Glomerular visceral epithelial cell (primary cell): ENCODE data around the gene SH3GL3.

ENCODE experiments used
- DNase-seq: peaks from one replicate; pipeline ENCODE4 v3.0.0-alpha.2; 2016; ENCODE audit errors: extremely low spot score

SH3GL3 gene

GRCh38 chr15:83462026-83462425, 14.9 kb downstream of the SH3GL3 start:
- no peak for DNase-seq

DNA sequence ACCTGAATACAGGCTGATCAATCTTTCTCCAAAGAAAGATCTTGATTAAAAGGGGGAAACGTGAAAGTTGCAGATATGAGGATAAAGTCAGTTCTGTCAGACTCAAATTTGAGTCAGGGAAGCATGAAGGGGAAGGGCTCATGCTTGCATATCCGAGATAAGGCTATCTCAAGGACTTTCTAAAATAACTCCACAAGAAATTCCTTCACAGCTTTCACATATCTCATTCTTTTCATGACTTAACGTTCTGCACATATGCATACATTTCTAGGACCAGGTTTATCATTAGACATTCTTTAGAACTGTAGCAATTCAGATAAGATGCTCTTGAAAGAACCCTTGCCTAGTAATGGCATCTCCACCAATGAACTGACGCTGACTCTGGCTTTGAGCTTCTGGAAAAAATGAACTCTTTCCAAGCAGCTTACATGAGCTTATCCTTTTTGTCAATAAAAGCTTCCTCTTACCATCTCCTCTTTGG, 15.9 kb downstream of the SH3GL3 start:
- no peak for DNase-seq

GRCh38 chr15:83470887-83471286, 23.7 kb downstream of the SH3GL3 start:
- no peak for DNase-seq

DNA sequence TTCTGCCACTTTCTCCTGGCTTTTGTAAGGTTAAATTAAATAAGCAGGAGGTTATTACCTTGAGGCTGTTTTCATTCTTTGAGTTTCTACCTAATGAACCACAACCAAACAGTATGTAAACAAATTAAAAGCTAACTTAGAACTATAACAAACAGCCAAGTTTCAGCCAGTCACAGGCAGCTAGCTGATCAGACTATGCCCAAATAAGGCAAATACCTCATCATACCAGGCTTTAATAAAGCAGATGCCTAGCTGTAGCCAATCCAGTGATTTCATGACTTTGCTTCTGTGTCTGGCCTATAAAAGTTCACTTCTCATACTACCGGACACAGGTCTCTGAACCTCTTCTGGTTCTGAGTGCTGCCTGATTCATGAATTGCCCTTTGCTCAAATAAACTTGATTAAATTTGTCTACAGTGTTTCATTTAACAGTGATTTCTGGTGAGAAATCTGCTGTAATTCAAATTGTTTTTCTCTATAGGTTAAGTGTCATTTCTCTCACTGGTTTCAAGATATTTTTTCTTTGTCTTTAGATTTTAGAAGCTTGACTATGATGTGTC, 24.2 kb downstream of the SH3GL3 start:
- DNase-seq, result no peak

- DNase-seq, result no peak
These were observed 25.0 kb downstream of the SH3GL3 start for GRCh38 chr15:83472151-83472550.

DNA sequence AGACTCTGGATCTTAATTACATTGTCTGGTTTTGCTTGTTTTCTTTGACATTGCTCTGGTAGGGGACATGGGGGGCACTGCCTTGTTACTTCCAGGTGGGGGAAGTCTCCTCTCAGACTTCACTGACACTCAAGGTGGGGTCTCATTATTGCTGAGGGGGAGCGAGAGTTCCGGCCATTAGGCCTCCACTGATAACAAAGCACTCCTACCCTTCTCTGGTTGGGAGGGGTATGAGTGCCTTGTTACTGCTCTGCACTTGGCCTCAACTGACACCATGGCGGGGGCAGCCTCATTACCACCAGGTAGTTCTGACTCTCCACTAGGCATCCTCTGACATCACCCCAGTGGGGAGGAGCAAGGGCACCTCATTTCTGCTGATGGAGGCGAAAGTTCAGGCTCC, 25.7 kb downstream of the SH3GL3 start:
- no peak for DNase-seq

DNA sequence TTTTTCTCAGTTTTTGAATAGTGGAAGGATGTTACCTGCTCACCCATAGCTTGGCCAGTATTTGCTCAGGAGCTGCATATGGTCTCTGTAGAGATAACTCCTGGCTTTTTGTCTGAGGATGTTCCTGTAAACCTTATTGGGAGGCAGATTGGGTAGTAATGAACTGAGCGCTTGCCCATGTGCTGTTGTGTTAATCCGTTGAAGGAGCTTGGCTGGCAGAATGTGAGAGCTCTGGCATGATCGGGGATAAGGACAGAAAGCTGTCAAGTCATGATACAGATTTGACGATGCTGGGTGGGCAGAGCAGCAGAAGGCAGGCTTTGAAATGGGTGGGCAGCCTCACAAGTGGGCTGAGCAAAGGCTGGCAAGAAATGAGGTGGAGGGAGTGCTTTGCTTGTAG, 27.4 kb downstream of the SH3GL3 start:
- DNase-seq, result no peak

DNA sequence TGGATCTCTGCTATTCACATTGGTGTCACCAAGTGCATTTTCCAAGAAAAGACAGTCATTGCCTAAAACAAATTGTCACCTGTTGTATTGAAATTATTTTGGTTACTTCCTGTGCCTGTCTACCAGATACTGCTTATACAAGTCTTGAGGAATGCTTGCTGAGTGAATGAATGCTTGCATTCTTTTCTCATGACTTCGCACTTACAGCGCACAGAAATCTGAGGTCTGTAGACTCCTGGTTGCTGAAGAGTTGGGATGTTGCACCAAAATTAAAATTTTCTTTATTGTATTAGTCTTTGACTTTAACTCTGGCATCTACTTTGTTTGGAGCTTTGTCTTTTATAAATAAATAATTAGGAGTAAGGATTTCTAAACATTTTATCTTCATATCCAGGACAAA, 28.4 kb downstream of the SH3GL3 start:
- DNase-seq, result peak; percentile 62

- DNase-seq, result no peak
These were observed 28.9 kb downstream of the SH3GL3 start for GRCh38 chr15:83476066-83476465.

- DNase-seq, result no peak
These were observed 29.6 kb downstream of the SH3GL3 start for GRCh38 chr15:83476708-83477107.

- no peak for DNase-seq
These were observed 30.1 kb downstream of the SH3GL3 start for GRCh38 chr15:83477172-83477807.

- no peak for DNase-seq
These were observed 30.8 kb downstream of the SH3GL3 start for GRCh38 chr15:83477808-83478537.

DNA sequence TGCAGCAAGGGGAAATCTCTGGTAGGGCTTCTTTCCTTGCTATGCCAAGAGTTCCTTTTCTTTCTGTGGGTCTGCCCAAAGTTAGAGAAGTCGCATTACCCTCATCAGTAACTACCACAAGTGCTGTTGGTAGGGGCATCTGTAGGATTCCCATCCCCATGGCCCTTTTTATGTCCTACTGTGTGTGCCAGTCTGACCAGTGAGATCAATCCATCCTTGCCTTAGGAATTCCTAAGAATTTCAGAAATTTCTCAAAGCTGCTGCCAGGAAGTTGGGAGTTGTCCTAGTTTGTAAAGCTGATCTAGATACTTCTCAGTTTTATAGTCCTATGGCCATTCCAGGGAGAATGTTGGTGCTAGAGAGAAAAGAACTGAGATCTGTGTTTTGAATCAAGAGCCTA, 36.5 kb downstream of the SH3GL3 start:
- DNase-seq, result no peak

DNA sequence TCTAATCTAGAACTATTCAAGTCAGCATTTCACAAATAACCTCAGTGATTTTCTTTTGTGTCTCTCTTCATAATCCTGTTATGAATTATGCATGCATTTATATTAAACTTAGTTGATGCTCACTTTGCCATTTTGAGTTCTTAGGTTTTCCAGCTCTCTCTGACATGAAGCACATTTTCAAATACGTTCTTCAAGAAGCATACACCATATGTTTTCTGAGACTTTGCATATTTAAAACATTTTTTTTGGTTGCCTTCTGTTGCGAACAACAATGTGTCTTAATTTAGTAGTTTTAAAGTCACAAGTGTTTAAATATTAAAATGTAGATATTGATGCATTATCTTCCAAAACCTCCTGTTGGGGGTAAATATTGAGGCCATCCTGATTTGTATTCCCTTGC, 37.5 kb downstream of the SH3GL3 start:
- DNase-seq, result no peak

DNA sequence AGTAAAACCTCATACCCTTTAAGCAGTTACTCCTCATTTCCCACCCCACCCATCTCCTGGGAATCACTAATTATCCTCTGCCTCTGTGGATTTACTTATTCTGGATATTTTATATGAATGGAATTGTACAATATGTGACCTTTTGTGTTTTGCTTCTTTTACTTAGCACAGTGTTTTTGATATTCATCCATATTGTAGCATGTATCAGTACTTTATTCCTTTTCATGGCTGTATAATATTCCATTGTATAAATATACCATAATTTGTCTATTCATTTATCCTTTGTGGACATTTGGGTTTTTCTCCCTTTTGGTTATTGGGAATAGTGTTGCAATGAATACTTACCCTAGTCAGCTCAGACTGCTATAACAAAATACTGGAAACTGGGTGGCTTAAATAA, 39.2 kb downstream of the SH3GL3 start:
- DNase-seq, result no peak

DNA sequence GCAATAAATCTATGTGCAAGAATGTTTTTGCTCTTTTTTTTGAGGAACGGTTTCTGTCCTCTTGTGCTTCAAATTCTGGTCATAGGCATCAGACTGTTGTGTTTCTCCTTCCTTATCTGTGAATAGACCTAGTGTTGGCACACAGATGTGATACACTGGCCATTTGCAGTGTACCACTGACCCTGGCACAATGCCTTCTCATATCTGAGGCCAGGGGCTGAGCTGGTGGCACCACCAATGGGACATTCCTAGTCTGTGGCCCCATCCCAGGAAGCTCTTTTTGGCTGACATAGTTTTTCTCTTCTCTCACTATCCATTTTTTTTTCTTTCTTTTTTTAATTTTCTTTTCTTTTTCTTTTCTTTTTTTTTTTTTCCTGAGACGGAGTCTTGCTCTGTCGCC, 40.4 kb downstream of the SH3GL3 start:
- DNase-seq, result no peak

- DNase-seq, result no peak
These were observed 42.5 kb downstream of the SH3GL3 start for GRCh38 chr15:83489690-83490089.

DNA sequence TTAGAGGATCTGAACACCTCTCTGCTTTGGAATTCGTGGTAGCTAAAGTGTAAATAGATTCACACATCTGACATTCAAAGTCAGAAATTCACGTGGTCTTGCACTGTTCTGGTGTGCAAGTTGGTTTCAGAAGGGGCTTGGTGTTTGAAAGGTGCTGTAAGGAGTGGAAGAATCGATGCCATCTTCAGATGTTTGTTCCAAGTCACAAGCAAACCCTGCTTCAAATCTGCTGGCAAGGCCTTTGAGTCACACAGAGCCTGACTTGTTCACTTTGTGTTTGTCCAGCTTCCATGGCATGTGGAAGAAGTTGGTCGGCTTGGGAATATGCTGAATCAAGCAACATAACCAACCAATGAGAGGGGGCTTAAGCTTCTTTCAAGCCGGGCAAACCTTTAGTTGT, 44.3 kb downstream of the SH3GL3 start:
- DNase-seq, result no peak

DNA sequence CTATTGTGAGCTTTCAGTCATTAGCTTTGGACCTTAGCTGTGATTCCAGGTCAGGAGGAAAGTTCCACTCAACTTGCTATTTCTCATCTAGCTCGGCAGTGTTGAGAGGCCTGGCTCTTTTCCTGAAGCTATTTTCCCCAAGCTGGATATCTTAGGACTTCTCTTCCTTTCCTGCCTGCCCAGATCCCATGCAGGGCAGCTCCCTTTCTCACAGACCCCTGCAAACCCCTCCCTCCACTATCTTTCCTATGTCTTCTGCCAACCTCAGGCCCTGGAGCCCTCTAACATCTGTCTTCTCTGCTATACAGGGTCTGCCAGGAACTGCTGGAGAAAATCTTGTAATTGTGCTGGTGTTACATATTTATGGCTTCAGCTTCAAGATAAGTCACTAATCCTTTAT, 49.6 kb downstream of the SH3GL3 start:
- no peak for DNase-seq

- DNase-seq, result no peak
These were observed 51.2 kb downstream of the SH3GL3 start for GRCh38 chr15:83498374-83498773.

GRCh38 chr15:83498801-83499200, 51.7 kb downstream of the SH3GL3 start:
- DNase-seq, result peak; percentile 12

- no peak for DNase-seq
These were observed 52.3 kb downstream of the SH3GL3 start for GRCh38 chr15:83499476-83499875.
